CD14-positive monocyte (primary cell): Measurements from ENCODE around the gene OR52B2. TPM values are rescaled to one million over a fixed set of nuclear protein-coding genes. Genes with fewer than 3 reads are reported as not detected.

Experiments used
- DNase-seq, 3 donors: peaks; one replicate each; pipeline ENCODE4 v3.0.0-alpha.2; 2011 to 2022
- H2AFZ ChIP-seq: 2 replicates; pipeline ENCODE4 v1.6.0; 2012; ENCODE audit warnings: mild to moderate bottlenecking, low read depth, low read length, inconsistent platforms; ENCODE audit not compliant: insufficient read depth, poor library complexity, severe bottlenecking
- H3K27ac ChIP-seq, 2 donors: 1 replicate in 1 of 2; 2 replicates in 1 of 2; pipeline ENCODE4 v1.5.1; 2012 to 2013; ENCODE audit warnings: low read length in 2 of 2, control low read depth in 1 of 2, inconsistent platforms in 1 of 2, low read depth in 1 of 2, mild to moderate bottlenecking in 1 of 2
- H3K27me3 ChIP-seq, 2 donors: one replicate each; pipeline versions ENCODE4 v1.6.0 to v1.6.1; 2011 to 2013; ENCODE audit warnings: low read length in 2 of 2; ENCODE audit not compliant: control insufficient read depth in 2 of 2, insufficient read depth in 2 of 2
- H3K36me3 ChIP-seq, 2 donors: replicated peaks in 1 of 2; 1 replicate in 1 of 2; 2 replicates in 1 of 2; pipeline versions ENCODE4 v1.5.1 to v1.6.1; 2012 to 2013; ENCODE audit warnings: low read length in 2 of 2, control low read depth in 1 of 2, inconsistent platforms in 1 of 2, mild to moderate bottlenecking in 1 of 2; ENCODE audit not compliant: insufficient read depth in 2 of 2, control insufficient read depth in 1 of 2
- H3K4me1 ChIP-seq, 2 donors: 1 replicate in 1 of 2; 2 replicates in 1 of 2; pipeline versions ENCODE4 v1.5.1 to v1.6.1; 2012 to 2013; ENCODE audit warnings: low read length in 2 of 2, control low read depth in 1 of 2, inconsistent platforms in 1 of 2, mild to moderate bottlenecking in 1 of 2, moderate library complexity in 1 of 2; ENCODE audit not compliant: insufficient read depth in 2 of 2, control insufficient read depth in 1 of 2
- H3K4me2 ChIP-seq: replicated peaks from 2 replicates; pipeline ENCODE3; 2012; ENCODE audit warnings: low read length, moderate library complexity, mild to moderate bottlenecking; ENCODE audit not compliant: poor library complexity, severe bottlenecking; ENCODE audit errors: extremely low read depth
- H3K4me3 ChIP-seq, 3 experiments: fragments of 200-600 bp in 1 of 3; sonication (generic) in 1 of 3; replicated peaks in 1 of 3; 1 replicate in 2 of 3; 2 replicates in 1 of 3; pipeline ENCODE4 v1.5.1; 2011 to 2013; ENCODE audit warnings: low read length in 3 of 3, mild to moderate bottlenecking in 3 of 3, control low read depth in 2 of 3, low read depth in 2 of 3, inconsistent platforms in 1 of 3, moderate library complexity in 1 of 3
- H3K79me2 ChIP-seq: 2 replicates; pipeline ENCODE4 v1.6.0; 2012; ENCODE audit warnings: mild to moderate bottlenecking, control low read depth, inconsistent platforms, low read length, moderate library complexity; ENCODE audit not compliant: insufficient read depth
- H3K9ac ChIP-seq: 2 replicates; pipeline ENCODE4 v1.6.0; 2017; ENCODE audit warnings: low read length, mild to moderate bottlenecking; ENCODE audit not compliant: insufficient read depth, poor library complexity, severe bottlenecking
- H3K9me3 ChIP-seq, 2 donors: replicated peaks in 1 of 2; 1 replicate in 1 of 2; 2 replicates in 1 of 2; pipeline versions ENCODE4 v1.5.1 to v1.6.1; 2012 to 2013; ENCODE audit warnings: low read length in 2 of 2, control low read depth in 1 of 2; ENCODE audit not compliant: control insufficient read depth in 1 of 2, insufficient read depth in 1 of 2
- H4K20me1 ChIP-seq: 2 replicates; pipeline ENCODE4 v1.6.0; 2012; ENCODE audit warnings: mild to moderate bottlenecking, low read length, control low read depth, moderate library complexity; ENCODE audit not compliant: insufficient read depth
- H3K27ac Mint-ChIP-seq, 7 donors: one replicate each; pipeline ENCODE4 v1.8.0; 2020; ENCODE audit warnings: mild to moderate bottlenecking in 7 of 7, mixed read lengths in 7 of 7, moderate library complexity in 6 of 7, inconsistent platforms in 2 of 7
- H3K27me3 Mint-ChIP-seq, 3 donors: one replicate each; pipeline ENCODE4 v1.8.0; 2021 to 2022; ENCODE audit warnings: low read depth in 3 of 3, mild to moderate bottlenecking in 3 of 3, mixed read lengths in 3 of 3, moderate library complexity in 3 of 3, inconsistent platforms in 1 of 3
- H3K36me3 Mint-ChIP-seq, 2 donors: one replicate each; pipeline ENCODE4 v1.8.0; 2020; ENCODE audit warnings: mixed read lengths in 2 of 2, inconsistent platforms in 1 of 2, mild to moderate bottlenecking in 1 of 2
- H3K4me1 Mint-ChIP-seq: one replicate; pipeline ENCODE4 v1.8.0; 2020; ENCODE audit warnings: mild to moderate bottlenecking, mixed read lengths
- H3K4me3 Mint-ChIP-seq, 2 donors: one replicate each; pipeline ENCODE4 v1.8.0; 2020; ENCODE audit warnings: mild to moderate bottlenecking in 2 of 2, mixed read lengths in 2 of 2, moderate library complexity in 1 of 2
- H3K9me3 Mint-ChIP-seq, 7 donors: one replicate each; pipeline ENCODE4 v1.8.0; 2020 to 2022; ENCODE audit warnings: mixed read lengths in 7 of 7, mild to moderate bottlenecking in 6 of 7, moderate library complexity in 6 of 7, inconsistent platforms in 2 of 7
- WGBS: methylation state at CpG from one replicate; pipeline ENCODE4 v1.1.5; 2013; ENCODE audit warnings: missing lambda C conversion rate; ENCODE audit not compliant: insufficient coverage; 5-methylcytosine and 5-hydroxymethylcytosine counted together
- intact Hi-C, 2 donors: fragments of 100-400 bp; cut with micrococcal nuclease; formaldehyde crosslinking; loops; one replicate each; pipeline versions ENCODE4 v1.15.0 to v1.15.1; 2023
- polyA plus RNA-seq, 3 donors: library from polyadenylated mRNA; depleted of rRNA in 1 of 3; unstranded in 2 of 3; stranded (reverse) in 1 of 3; fragments of 300-500 nt in 2 of 3; fragments of >200 nt in 1 of 3; fragmentation: Illumina TruSeq in 2 of 3; gene quantifications; 1 replicate in 2 of 3; 2 replicates in 1 of 3; pipeline ENCODE4 v1.2.3, GENCODE V29; 2012 to 2021
- TF ChIP-seq, protein P1 (sequence below): fragments of 200-600 bp; IDR thresholded peaks from one replicate; pipeline ENCODE4 v1.8.0; 2022; ENCODE audit warnings: antibody characterized with exemption, mild to moderate bottlenecking

The OR52B2 gene
- polyA plus RNA-seq, 3 donors = not detected

- H3K9ac ChIP-seq = peak overlapping the region; percentile 38
- peak; percentile 31 to 43 (median 35) for DNase-seq
- no peaks in the 10 kb centered on the region for H4K20me1 ChIP-seq
- Mint-ChIP-seq H3K4me3 (peak overlapping the region in 1 of 2 donors; percentile 57), H3K9me3 (peaks cover 0 to 5% (median 0%) of the 10 kb centered on the region in 7 donors), H3K27ac (peak overlapping the region; percentile 88 to 95 (median 95)), H3K4me1 (peaks cover 50% of the 10 kb centered on the region), H3K36me3 (peaks cover 0 to 4% of the 10 kb centered on the region in 2 donors), H3K27me3 (no peaks in the 10 kb centered on the region)
- no peak overlapping the region for H2AFZ ChIP-seq
- WGBS = 40% methylated on average over 1 of the region's 1 CpG
- H3K36me3 ChIP-seq = no peaks in the 10 kb centered on the region
- H3K4me1 ChIP-seq = peaks cover 50 to 61% of the 10 kb centered on the region in 2 donors
- intact Hi-C loops = loop anchor here in 1 of 2 donors (5.0 kb wide), 1 partner anchor 73 kb away; no protein-coding TSS in a partner anchor
- H3K27me3 ChIP-seq = no peaks in the 10 kb centered on the region
- no peaks in the 10 kb centered on the region for H3K9me3 ChIP-seq
- peak overlapping the region; percentile 57 for H3K4me2 ChIP-seq
- TF ChIP-seq, protein P1, sequence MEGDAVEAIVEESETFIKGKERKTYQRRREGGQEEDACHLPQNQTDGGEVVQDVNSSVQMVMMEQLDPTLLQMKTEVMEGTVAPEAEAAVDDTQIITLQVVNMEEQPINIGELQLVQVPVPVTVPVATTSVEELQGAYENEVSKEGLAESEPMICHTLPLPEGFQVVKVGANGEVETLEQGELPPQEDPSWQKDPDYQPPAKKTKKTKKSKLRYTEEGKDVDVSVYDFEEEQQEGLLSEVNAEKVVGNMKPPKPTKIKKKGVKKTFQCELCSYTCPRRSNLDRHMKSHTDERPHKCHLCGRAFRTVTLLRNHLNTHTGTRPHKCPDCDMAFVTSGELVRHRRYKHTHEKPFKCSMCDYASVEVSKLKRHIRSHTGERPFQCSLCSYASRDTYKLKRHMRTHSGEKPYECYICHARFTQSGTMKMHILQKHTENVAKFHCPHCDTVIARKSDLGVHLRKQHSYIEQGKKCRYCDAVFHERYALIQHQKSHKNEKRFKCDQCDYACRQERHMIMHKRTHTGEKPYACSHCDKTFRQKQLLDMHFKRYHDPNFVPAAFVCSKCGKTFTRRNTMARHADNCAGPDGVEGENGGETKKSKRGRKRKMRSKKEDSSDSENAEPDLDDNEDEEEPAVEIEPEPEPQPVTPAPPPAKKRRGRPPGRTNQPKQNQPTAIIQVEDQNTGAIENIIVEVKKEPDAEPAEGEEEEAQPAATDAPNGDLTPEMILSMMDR = no peak
- H3K79me2 ChIP-seq = no peaks in the 10 kb centered on the region
- peak overlapping the region; percentile 82 to 94 for H3K27ac ChIP-seq
- peak overlapping the region in 1 of 3 experiments; percentile 47 for H3K4me3 ChIP-seq
These were observed 41.1 kb downstream of the OR52B2 start for GRCh38 chr11:6129011-6129410.

GRCh38 chr11:6127881-6128280, 42.2 kb downstream of the OR52B2 start:
- intact Hi-C loops = loop anchor here in 1 of 2 donors (5.0 kb wide), 1 partner anchor 74 kb away; no protein-coding TSS in a partner anchor
- Mint-ChIP-seq H3K36me3 (peaks cover 0 to 4% of the 10 kb centered on the region in 2 donors), H3K4me1 (peaks cover 59% of the 10 kb centered on the region), H3K9me3 (peaks cover 0 to 2% (median 0%) of the 10 kb centered on the region in 7 donors), H3K27ac (peak overlapping the region; percentile 88 to 95 (median 95)), H3K27me3 (no peaks in the 10 kb centered on the region), H3K4me3 (no peak overlapping the region)
- Histone ChIP-seq H3K9ac (peak overlapping the region; percentile 38), H3K27me3 (no peaks in the 10 kb centered on the region), H4K20me1 (no peaks in the 10 kb centered on the region), H2AFZ (no peak overlapping the region), H3K9me3 (no peaks in the 10 kb centered on the region), H3K4me1 (peaks cover 58 to 72% of the 10 kb centered on the region in 2 donors), H3K4me2 (no peak overlapping the region), H3K4me3 (no peak overlapping the region), H3K27ac (peak overlapping the region in 1 of 2 donors; percentile 82), H3K36me3 (no peaks in the 10 kb centered on the region), H3K79me2 (no peaks in the 10 kb centered on the region)
- DNase-seq = peak; percentile 54 to 77 (median 69)
- TF ChIP-seq, protein P1 = no peak
- WGBS = no CpG with 5 or more reads among the region's 4 CpGs
